Glomerular endothelial cell (primary cell): Measurements from ENCODE around the gene FAM24A. TPM values are rescaled to one million over a fixed set of nuclear protein-coding genes. Genes with fewer than 3 reads are reported as not detected.
"Not testable (repeated sequence)": the region's sequence is repeated elsewhere in the genome, so short reads cannot be mapped to it uniquely, and the experiment has no call there.

Experiments used
- DNase-seq: peaks from one replicate; pipeline ENCODE4 v3.0.0-alpha.2; 2011; ENCODE audit warnings: low read depth, low spot score; ENCODE audit errors: extremely low read depth
- total RNA-seq: library from RNA; depleted of rRNA; stranded (reverse); fragments of >200 nt; gene quantifications from 2 replicates; pipeline ENCODE4 v1.2.3, GENCODE V29; 2015

FAM24A gene
- total RNA-seq = not detected in 2 replicates

- DNase-seq = no peak
Measured at GRCh38 chr10:122910310-122910709, at the start of gene FAM24A. Gene FAM24A (plus strand): TSS chr10:122910610. CDS start chr10:122911635, 1,025 bp downstream.

DNA sequence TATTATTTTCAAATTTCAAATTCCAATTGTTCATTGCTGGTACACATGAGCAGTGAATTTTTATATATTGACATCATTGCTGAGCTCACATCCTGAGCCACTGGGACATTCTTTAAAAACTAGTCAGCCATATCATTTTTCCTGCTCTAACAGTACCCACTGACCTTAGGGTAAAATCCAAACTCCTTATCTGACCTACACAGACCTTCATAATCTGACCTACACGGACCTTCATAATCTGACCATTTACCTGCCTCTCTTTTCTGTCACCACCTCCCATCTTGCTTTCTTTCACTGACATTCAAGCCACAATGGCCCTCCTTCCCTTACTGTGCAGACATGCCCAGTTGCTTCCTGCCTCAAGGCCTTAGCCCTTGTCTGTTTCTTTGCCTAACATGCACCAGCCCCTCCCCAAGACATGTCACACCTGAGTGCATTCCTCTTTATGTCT lies 48.7 kb upstream of the FAM24A start:
- DNase-seq = peak; percentile 73

DNA sequence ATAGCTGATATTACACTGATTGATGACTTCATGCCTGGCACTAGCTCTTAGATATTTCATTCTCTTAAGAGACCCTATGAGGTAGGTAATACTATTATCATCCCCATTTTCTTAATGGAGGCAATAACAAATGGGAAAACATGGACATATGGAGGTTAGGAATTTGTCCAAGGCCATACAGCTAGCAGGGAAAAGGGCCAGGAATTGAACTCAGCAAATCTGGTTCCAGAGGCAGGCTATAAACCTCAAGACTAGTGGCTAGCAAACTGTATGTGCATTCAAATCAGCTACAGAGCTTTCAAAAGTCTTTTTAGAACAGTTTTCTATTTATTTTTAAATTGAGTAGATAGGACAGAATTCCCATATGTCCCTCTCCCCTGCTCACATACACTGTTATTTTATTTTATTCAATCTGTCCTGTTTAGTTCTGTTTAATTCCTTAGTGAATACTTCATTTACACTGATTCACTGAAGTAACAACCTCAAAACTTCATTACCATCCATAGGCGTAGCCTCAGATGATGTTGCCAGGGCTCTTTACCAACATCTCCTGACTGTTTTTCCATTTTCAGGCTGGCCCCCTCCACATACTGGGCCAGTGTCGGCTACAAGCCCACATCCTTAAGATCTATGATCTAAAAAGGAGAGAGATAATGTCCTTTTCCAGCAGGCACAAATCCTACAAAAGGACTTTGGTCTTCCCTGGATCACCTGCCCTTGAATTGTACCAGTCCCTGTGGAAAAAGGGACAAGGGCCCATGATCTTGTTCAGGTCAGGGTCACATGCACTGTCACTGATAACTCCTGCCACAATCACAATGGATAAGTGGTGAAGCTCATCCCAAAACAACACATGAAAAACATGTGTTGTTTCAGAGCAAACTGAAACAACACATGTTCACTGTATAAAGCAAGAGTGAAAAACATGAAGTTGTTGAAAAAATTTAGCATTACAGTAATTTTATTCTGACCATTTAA lies 46.9 kb upstream of the FAM24A start:
- DNase-seq = no peak

DNA sequence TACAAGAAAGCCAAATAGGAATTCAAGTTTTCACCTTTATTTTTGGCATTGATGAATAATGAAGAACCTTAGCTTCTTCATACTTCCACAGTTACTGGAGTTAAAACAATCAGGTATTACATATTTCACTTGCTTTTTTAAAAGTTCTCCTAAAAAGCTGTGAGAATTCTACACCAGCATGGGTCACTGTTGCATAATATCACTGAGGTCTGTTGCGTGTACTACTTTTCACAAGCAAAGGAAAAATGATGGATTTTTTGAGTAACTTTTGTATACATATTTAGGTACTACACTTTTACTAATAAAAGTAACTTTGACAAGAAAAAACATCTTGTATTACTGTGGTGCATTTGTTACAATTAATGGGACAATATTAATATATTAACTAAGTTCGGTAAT lies 46.2 kb upstream of the FAM24A start:
- DNase-seq = no peak

DNA sequence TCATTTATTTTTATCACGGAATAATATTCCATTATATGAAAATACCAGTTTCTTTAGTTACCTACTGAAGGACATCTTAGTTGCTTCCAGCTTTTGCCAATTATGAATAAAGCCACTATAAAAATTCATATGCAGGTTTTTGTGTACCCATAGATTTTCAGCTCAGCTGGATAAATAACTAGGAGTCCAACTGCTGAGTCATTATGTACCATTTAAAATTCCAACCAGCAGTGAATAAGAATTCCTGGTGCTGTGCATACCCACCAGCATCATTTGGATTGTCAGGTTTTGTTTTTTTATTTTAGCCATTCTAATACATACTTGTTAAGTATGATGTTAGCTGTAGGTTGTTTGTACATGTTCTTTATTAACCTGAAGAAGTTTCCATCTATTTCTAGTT lies 45.5 kb upstream of the FAM24A start:
- no peak for DNase-seq

- not testable (repeated sequence) for DNase-seq
Measured at GRCh38 chr10:122866757-122867482, 43.5 kb upstream of the FAM24A start.

- not testable (repeated sequence) for DNase-seq
Measured at GRCh38 chr10:122868768-122869167, 41.6 kb upstream of the FAM24A start.

GRCh38 chr10:122871947-122872346 lies 38.5 kb upstream of the FAM24A start:
- DNase-seq = not testable (repeated sequence)

DNA sequence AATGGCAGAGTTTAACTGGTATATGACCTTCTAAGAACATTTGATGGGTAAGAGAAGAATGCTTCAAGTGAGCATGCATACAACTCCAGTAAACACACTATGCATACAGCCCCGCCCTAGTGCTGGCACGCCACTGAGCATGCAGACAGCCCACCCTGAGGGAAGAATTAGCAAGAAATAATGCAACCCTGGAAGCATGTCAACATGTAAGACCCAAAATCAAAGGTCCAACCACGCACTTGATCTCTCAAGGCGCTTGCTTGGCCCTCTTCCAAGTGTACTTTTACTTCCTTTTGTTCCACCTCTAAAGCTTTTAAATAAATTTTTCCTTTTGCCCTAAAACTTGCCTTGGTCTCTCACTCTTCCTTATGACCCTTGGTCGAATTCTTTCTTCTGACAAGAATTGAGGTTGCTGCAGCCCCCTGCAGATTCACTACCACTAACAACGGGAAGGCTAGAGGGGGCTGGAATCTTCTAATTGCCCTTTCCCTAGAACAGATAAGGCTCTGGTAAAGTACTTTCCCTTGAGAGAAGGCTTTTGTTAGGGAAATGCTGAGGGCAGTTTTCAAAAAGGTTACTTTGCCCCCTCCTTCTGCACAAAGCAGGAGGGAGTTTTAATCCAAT lies 34.5 kb upstream of the FAM24A start:
- DNase-seq = no peak

GRCh38 chr10:122876467-122876855 lies 33.9 kb upstream of the FAM24A start:
- no peak for DNase-seq

- DNase-seq = no peak
Measured at GRCh38 chr10:122877264-122877663, 33.1 kb upstream of the FAM24A start.

DNA sequence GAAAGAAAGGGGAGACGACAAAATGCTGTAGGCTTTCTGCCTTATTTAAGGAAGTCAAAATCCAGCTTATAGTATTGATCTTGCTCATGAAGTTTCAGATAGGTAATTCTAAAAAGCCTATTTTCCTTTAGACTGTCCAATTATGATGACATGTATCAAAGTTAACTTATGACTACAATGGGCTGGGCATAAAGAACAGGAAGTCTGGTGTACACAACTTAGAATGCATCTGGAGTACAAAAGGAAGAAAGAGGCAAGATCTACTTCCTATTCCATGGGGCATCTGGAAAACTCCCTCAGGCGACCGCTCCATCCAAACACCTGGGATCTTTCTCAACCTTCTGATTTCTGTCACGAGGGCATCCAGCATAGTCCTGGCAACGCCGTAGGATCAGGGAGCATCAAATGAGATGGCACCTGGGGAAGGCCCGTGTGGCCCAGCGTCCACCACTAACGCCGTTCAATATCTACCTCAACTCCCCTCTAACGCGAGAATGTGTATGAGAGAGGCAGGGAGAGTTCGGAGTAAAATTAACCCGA lies 31.5 kb upstream of the FAM24A start:
- no peak for DNase-seq

- DNase-seq = peak; percentile 96
Measured at GRCh38 chr10:122879339-122880273, 30.8 kb upstream of the FAM24A start, which contains the start of gene FAM24B. Gene FAM24B (minus strand): TSS chr10:122879581. CDS start chr10:122850515, 29,066 bp downstream.

DNA sequence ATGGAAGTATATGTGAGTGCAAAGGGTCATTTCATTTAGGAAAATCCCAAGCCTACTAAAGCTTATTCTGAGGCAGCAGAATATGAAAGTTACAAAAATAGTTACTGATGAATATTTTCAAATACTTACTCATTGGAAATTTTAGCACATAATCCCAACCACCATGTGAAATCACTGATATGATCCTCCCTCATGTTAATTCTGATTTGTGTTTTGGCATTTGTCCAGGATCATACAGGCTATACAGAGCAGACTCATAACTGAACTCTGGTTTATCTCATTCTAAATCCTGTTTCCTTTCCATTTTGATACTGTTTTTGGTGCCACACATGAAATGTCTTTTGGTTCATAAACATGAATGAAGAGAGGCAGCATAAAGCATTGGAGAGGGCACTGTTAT lies 27.6 kb upstream of the FAM24A start:
- DNase-seq = no peak

- no peak for DNase-seq
Measured at GRCh38 chr10:122884166-122884565, 26.2 kb upstream of the FAM24A start.

DNA sequence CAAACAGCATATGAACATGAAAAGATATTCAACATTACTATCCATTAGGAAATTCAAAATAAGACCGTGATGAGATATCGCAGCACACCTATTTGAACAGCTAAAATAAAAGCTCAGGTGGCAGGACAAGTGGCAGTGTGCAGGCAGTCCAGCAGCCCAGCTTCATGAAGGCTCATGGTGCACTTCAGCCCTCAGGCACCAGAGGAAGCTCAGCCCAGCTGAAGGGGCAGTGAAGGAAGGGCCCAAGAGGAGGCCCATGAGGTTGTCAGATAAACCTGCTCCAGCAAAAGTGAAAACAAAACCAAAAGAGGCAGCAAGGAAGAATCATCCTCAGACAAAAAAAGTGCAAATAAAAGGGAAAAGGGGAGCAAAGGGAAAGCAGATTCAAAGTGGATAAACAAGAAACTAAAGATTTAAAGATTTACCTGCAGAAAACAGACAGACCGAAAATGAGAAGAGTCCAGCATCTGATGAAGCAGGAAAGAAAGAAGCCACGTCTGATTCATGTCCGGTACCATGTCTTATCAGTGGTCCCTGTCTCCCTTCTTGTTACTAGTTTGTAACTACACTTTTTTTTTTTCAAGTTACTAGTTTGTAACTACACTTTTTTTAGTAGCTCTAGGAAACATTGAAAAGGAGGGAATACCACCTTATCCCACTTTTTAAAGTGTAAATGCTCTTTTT lies 16.0 kb upstream of the FAM24A start:
- DNase-seq = no peak

DNA sequence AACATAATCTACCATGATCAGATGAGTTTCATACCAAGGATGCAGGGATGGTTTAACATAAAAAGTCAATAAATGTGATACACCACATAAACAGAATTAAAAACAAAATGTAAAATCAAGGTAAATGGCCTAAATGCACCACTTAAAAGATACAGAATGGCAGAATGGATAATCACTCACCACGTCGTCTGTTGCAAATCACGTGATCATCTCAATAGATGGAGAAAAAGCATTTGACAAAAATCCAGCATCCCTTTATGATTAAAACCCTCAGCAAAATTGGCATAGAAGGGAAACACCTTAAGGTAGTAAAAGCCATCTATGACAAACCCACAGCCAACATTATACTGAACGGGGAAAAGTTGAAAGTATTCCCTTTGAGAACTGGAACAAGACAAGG lies 6.5 kb upstream of the FAM24A start:
- not testable (repeated sequence) for DNase-seq

GRCh38 chr10:122911889-122912484 lies 1.6 kb downstream of the FAM24A start:
- no peak for DNase-seq

- no peak for DNase-seq
Measured at GRCh38 chr10:122915700-122916099, 5.3 kb downstream of the FAM24A start.
